ENCODE results near the gene EVA1C.

DNA sequence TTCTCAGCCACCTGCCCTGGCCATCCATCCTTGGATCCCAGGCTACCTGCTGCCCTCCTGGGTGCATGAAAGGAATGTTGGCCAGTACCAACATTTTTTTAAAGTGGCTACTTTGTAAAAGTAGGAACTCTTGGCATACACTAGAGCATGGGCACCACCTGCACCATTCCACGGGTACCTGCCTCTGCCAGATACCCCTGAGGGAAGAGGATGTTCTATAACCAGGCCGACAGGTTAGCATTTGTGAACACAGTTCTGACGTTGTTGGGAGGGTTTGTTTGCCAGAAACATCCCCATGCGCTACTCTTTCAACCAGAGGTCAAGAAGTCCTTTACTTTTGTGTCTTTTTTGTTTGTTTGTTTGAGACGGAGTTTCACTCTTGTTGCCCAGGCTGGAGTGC, 43.0 kb downstream of the EVA1C start:
- TF ChIP-seq, protein P1, sequence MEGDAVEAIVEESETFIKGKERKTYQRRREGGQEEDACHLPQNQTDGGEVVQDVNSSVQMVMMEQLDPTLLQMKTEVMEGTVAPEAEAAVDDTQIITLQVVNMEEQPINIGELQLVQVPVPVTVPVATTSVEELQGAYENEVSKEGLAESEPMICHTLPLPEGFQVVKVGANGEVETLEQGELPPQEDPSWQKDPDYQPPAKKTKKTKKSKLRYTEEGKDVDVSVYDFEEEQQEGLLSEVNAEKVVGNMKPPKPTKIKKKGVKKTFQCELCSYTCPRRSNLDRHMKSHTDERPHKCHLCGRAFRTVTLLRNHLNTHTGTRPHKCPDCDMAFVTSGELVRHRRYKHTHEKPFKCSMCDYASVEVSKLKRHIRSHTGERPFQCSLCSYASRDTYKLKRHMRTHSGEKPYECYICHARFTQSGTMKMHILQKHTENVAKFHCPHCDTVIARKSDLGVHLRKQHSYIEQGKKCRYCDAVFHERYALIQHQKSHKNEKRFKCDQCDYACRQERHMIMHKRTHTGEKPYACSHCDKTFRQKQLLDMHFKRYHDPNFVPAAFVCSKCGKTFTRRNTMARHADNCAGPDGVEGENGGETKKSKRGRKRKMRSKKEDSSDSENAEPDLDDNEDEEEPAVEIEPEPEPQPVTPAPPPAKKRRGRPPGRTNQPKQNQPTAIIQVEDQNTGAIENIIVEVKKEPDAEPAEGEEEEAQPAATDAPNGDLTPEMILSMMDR (IDR thresholded peaks at IDR 0.05): no peak
- no peak for TF ChIP-seq POLR2A (IDR thresholded peaks at IDR 0.05)
